HG02623 (cell line): Measurements from ENCODE around the gene TMEM235.
"Not testable (repeated sequence)": the region's sequence is repeated elsewhere in the genome, so short reads cannot be mapped to it uniquely, and the experiment has no call there.

ENCODE experiments used
- ATAC-seq: cut with Tn5 transposase; IDR thresholded peaks from one replicate; pipeline ENCODE4 v1.9.1; 2021; ENCODE audit warnings: moderate library complexity; ENCODE audit not compliant: unreplicated experiment

TMEM235 gene

GRCh38 chr17:78214706-78215061 is 16.7 kb upstream of the TMEM235 start:
- no peak for ATAC-seq

- no peak for ATAC-seq
These were observed 11.9 kb upstream of the TMEM235 start for GRCh38 chr17:78219396-78220150.

- no peak for ATAC-seq
These were observed 8.4 kb upstream of the TMEM235 start for GRCh38 chr17:78223061-78223460.

- ATAC-seq: no peak
These were observed 7.7 kb upstream of the TMEM235 start for GRCh38 chr17:78223765-78224164.

- ATAC-seq: no peak
These were observed 7.0 kb upstream of the TMEM235 start for GRCh38 chr17:78224231-78225087.

GRCh38 chr17:78225088-78225865 is 6.2 kb upstream of the TMEM235 start:
- no peak for ATAC-seq

- no peak for ATAC-seq
These were observed 5.2 kb upstream of the TMEM235 start for GRCh38 chr17:78226055-78226758.

GRCh38 chr17:78226759-78227454 is 4.5 kb upstream of the TMEM235 start:
- ATAC-seq: no peak

- ATAC-seq: no peak
These were observed 3.9 kb upstream of the TMEM235 start for GRCh38 chr17:78227455-78227916.

- ATAC-seq: no peak
These were observed 3.3 kb upstream of the TMEM235 start for GRCh38 chr17:78228176-78228575.

- no peak for ATAC-seq
These were observed 1.0 kb upstream of the TMEM235 start for GRCh38 chr17:78230252-78230962.

- ATAC-seq: no peak
These were observed 794 bp downstream of the TMEM235 start for GRCh38 chr17:78231991-78232858.

GRCh38 chr17:78232859-78233173 is 1.4 kb downstream of the TMEM235 start:
- no peak for ATAC-seq

GRCh38 chr17:78233678-78234077 is 2.2 kb downstream of the TMEM235 start:
- ATAC-seq: no peak

- no peak for ATAC-seq
These were observed 2.9 kb downstream of the TMEM235 start for GRCh38 chr17:78234261-78234865.

- ATAC-seq: not testable (repeated sequence)
These were observed 3.6 kb downstream of the TMEM235 start for GRCh38 chr17:78235022-78235421.

GRCh38 chr17:78235885-78236284 is 4.5 kb downstream of the TMEM235 start:
- no peak for ATAC-seq
